Measurements from ENCODE around the gene UBE2H.

DNA sequence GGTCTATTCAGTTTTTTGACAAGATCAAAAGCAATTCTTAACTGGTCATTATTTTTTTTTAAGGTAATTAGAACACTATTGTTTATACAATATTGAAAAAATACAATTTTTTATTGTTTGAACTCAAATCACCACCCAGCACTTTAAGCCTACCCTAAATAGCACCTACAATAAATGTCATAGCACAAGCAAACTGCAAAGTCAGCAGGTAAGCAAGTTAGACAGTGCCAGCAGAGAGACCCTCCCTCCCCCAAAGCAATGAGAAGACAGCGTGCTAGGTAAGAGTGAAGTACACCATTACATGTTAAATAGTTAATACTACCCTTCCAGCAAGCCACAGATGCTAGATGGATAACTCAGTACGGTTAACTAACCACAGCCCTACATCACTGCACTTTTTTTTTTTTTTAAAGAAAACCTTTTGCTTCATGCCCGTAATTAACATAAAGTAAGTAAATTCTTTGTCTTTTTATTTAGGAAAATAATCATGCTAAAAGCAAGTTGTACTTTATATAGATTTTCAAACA lies 120.0 kb downstream of the UBE2H start:
- no peak for TF ChIP-seq SUZ12 (IDR thresholded peaks at IDR 0.05; ENCODE audit: unreplicated experiment)
- no peak for TF ChIP-seq SP1 (IDR thresholded peaks at IDR 0.05; ENCODE audit: low read depth, low read length)
- TF ChIP-seq, protein P1, sequence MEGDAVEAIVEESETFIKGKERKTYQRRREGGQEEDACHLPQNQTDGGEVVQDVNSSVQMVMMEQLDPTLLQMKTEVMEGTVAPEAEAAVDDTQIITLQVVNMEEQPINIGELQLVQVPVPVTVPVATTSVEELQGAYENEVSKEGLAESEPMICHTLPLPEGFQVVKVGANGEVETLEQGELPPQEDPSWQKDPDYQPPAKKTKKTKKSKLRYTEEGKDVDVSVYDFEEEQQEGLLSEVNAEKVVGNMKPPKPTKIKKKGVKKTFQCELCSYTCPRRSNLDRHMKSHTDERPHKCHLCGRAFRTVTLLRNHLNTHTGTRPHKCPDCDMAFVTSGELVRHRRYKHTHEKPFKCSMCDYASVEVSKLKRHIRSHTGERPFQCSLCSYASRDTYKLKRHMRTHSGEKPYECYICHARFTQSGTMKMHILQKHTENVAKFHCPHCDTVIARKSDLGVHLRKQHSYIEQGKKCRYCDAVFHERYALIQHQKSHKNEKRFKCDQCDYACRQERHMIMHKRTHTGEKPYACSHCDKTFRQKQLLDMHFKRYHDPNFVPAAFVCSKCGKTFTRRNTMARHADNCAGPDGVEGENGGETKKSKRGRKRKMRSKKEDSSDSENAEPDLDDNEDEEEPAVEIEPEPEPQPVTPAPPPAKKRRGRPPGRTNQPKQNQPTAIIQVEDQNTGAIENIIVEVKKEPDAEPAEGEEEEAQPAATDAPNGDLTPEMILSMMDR (IDR thresholded peaks at IDR 0.05 in 2 of 3, conservative IDR thresholded peaks at IDR 0.05 in 1 of 3; ENCODE audit: control insufficient read depth in 2 of 3, extremely low read depth in 1 of 3, insufficient read depth in 1 of 3, low read depth in 3 of 3, low read length in 3 of 3), result no peak

Data from GM12878 (cell line).